ENCODE results near the gene TOB1. TPM values are rescaled to one million over a fixed set of nuclear protein-coding genes. Genes with fewer than 3 reads are reported as not detected.

TOB1 gene
- total and polyA plus RNA-seq, 2 experiments from 2014 or later = 12.1 to 46.9 TPM

- no peak for TF ChIP-seq CTCF (conservative IDR thresholded peaks at IDR 0.05; ENCODE audit: low read depth in 2 of 2)
- TF ChIP-seq ZNF114 (CRISPR knock-in tag; IDR thresholded peaks at IDR 0.05) = no peak
- no peak for TF ChIP-seq EZH2 (IDR thresholded peaks at IDR 0.05; ENCODE audit: low read depth, unreplicated experiment)
- TF ChIP-seq, protein P1, sequence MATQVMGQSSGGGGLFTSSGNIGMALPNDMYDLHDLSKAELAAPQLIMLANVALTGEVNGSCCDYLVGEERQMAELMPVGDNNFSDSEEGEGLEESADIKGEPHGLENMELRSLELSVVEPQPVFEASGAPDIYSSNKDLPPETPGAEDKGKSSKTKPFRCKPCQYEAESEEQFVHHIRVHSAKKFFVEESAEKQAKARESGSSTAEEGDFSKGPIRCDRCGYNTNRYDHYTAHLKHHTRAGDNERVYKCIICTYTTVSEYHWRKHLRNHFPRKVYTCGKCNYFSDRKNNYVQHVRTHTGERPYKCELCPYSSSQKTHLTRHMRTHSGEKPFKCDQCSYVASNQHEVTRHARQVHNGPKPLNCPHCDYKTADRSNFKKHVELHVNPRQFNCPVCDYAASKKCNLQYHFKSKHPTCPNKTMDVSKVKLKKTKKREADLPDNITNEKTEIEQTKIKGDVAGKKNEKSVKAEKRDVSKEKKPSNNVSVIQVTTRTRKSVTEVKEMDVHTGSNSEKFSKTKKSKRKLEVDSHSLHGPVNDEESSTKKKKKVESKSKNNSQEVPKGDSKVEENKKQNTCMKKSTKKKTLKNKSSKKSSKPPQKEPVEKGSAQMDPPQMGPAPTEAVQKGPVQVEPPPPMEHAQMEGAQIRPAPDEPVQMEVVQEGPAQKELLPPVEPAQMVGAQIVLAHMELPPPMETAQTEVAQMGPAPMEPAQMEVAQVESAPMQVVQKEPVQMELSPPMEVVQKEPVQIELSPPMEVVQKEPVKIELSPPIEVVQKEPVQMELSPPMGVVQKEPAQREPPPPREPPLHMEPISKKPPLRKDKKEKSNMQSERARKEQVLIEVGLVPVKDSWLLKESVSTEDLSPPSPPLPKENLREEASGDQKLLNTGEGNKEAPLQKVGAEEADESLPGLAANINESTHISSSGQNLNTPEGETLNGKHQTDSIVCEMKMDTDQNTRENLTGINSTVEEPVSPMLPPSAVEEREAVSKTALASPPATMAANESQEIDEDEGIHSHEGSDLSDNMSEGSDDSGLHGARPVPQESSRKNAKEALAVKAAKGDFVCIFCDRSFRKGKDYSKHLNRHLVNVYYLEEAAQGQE (IDR thresholded peaks at IDR 0.05; ENCODE audit: unreplicated experiment) = no peak
- TF ChIP-seq NANOG (IDR thresholded peaks at IDR 0.05; ENCODE audit: borderline replicate concordance) = no peak
- TF ChIP-seq EZH2phosphoT487 (IDR thresholded peaks at IDR 0.05; ENCODE audit: unreplicated experiment) = no peak
- TF ChIP-seq POLR2AphosphoS5 (IDR thresholded peaks at IDR 0.05; ENCODE audit: low read depth) = no peak
- TF ChIP-seq STAT1 (IDR thresholded peaks at IDR 0.05; ENCODE audit: unreplicated experiment) = no peak
- no peak for TF ChIP-seq CREB1 (CRISPR knock-in tag; IDR thresholded peaks at IDR 0.05; ENCODE audit: low read depth)
- TF ChIP-seq JUNB (IDR thresholded peaks at IDR 0.05; ENCODE audit: unreplicated experiment) = no peak
- TF ChIP-seq ZNF331 (CRISPR knock-in tag; IDR thresholded peaks at IDR 0.05; ENCODE audit: low read depth) = no peak
- no peak for TF ChIP-seq ZNF462 (CRISPR knock-in tag; IDR thresholded peaks at IDR 0.05)
- no peak for TF ChIP-seq ETS1 (IDR thresholded peaks at IDR 0.05)
- Mint-ChIP-seq H3K36me3 (ENCODE audit: low read depth) (no peaks in the 10 kb centered on the region), H3K4me1 (peaks cover 49% of the 10 kb centered on the region), H3K27me3 (ENCODE audit: insufficient read depth, low read depth, poor library complexity) (peaks cover 11% of the 10 kb centered on the region), H3K4me3 (no peak overlapping the region), H3K27ac (peak overlapping the region; percentile 50; the same call in 1 of the 2 replicates), H3K9me3 (no peaks in the 10 kb centered on the region)
- H4K20me1 ChIP-seq (replicated peaks; ENCODE audit: insufficient read depth) = no peaks in the 10 kb centered on the region
- peaks cover 36% of the 10 kb centered on the region for H3K4me1 ChIP-seq (ENCODE audit: insufficient read depth)
- peaks cover 8% of the 10 kb centered on the region; the same call in 1 of the 2 replicates for H3K9me2 ChIP-seq (ENCODE audit: insufficient read depth)
- ATAC-seq (no peak), DNase-seq (ENCODE audit: low spot score) (no peak)
- H2AFZ ChIP-seq = peak overlapping the region; percentile 91
- 0 out of 2 replicates have a peak overlapping the region, but pooled peaks have one; percentile 57 for H3K4me2 ChIP-seq
- H3F3A ChIP-seq (replicated peaks; ENCODE audit: low read depth) = 0 out of 2 replicates have a peak, but pooled peaks cover 3% of the 10 kb centered on the region
- no peaks in the 10 kb centered on the region for H3K27me3 ChIP-seq (ENCODE audit: insufficient read depth)
- no peaks in the 10 kb centered on the region for H3K36me3 ChIP-seq (ENCODE audit: insufficient read depth)
- no peaks in the 10 kb centered on the region for H3K79me2 ChIP-seq (replicated peaks; ENCODE audit: insufficient read depth)
- H3K27ac ChIP-seq (ENCODE audit: low read depth) = no peak overlapping the region
- no peak overlapping the region for H3K4me3 ChIP-seq
Observed at GRCh38 chr17:50903604-50904517, 37.7 kb upstream of the TOB1 start.
